ENCODE measurements around the gene CCDC15.
"Not testable (repeated sequence)": the region's sequence is repeated elsewhere in the genome, so short reads cannot be mapped to it uniquely, and the experiment has no call there.

The CCDC15 gene

GRCh38 chr11:124943254-124943616 lies 10.8 kb upstream of the CCDC15 start:
- no peak for DNase-seq

GRCh38 chr11:124943741-124944140 lies 10.3 kb upstream of the CCDC15 start:
- DNase-seq, result no peak

- DNase-seq, result no peak
These were observed 9.4 kb upstream of the CCDC15 start for GRCh38 chr11:124944565-124944964.

GRCh38 chr11:124945826-124946225 lies 8.2 kb upstream of the CCDC15 start:
- DNase-seq, result no peak

GRCh38 chr11:124946735-124947141 lies 7.3 kb upstream of the CCDC15 start:
- no peak for DNase-seq

- DNase-seq, result no peak
These were observed 3.2 kb upstream of the CCDC15 start for GRCh38 chr11:124950601-124951330.

GRCh38 chr11:124951341-124951740 lies 2.7 kb upstream of the CCDC15 start:
- DNase-seq, result no peak

GRCh38 chr11:124954590-124954955 lies 571 bp downstream of the CCDC15 start:
- DNase-seq, result no peak

- no peak for DNase-seq
These were observed 1.0 kb downstream of the CCDC15 start for GRCh38 chr11:124955035-124955434.

- peak; percentile 37 for DNase-seq
These were observed 8.1 kb downstream of the CCDC15 start for GRCh38 chr11:124961972-124962609.

GRCh38 chr11:124968197-124968596 lies 14.2 kb downstream of the CCDC15 start:
- not testable (repeated sequence) for DNase-seq

GRCh38 chr11:124970925-124971324 lies 16.9 kb downstream of the CCDC15 start:
- no peak for DNase-seq

GRCh38 chr11:124971810-124972209 lies 17.8 kb downstream of the CCDC15 start:
- DNase-seq, result no peak

- DNase-seq, result no peak
These were observed 22.5 kb downstream of the CCDC15 start for GRCh38 chr11:124976531-124976930.

GRCh38 chr11:124977006-124977405 lies 23.0 kb downstream of the CCDC15 start:
- DNase-seq, result no peak

GRCh38 chr11:124978316-124978715 lies 24.3 kb downstream of the CCDC15 start:
- DNase-seq, result no peak

- no peak for DNase-seq
These were observed 28.0 kb downstream of the CCDC15 start for GRCh38 chr11:124982043-124982442.

- DNase-seq, result no peak
These were observed 29.9 kb downstream of the CCDC15 start for GRCh38 chr11:124983674-124984511.

GRCh38 chr11:124984512-124984854 lies 30.5 kb downstream of the CCDC15 start:
- no peak for DNase-seq

- no peak for DNase-seq
These were observed 33.1 kb downstream of the CCDC15 start for GRCh38 chr11:124987096-124987495.

- DNase-seq, result no peak
These were observed 34.1 kb downstream of the CCDC15 start for GRCh38 chr11:124988063-124988462.

- DNase-seq, result no peak
These were observed 47.2 kb downstream of the CCDC15 start for GRCh38 chr11:125001079-125001778.

GRCh38 chr11:125001849-125002248 lies 47.8 kb downstream of the CCDC15 start:
- no peak for DNase-seq

Data from NCI-H2171 (cell line).